AG09309 (cell line): ENCODE results near the gene RASGRF1.
"Not testable (repeated sequence)": the region's sequence is repeated elsewhere in the genome, so short reads cannot be mapped to it uniquely, and the experiment has no call there.

Experiments
- DNase-seq: peaks from one replicate; pipeline ENCODE4 v3.0.0-alpha.2; 2010; ENCODE audit warnings: low read depth
- H3K4me3 ChIP-seq: 2 replicates; pipeline ENCODE4 v1.5.1; 2011; ENCODE audit warnings: mild to moderate bottlenecking, low read depth, low read length, moderate library complexity; ENCODE audit not compliant: control insufficient read depth
- TF ChIP-seq, protein P1 (sequence below): IDR thresholded peaks from 2 replicates; pipeline ENCODE4 v1.5.1; 2011; ENCODE audit warnings: mild to moderate bottlenecking, low read depth, low read length, inconsistent platforms; ENCODE audit not compliant: insufficient read depth, control insufficient read depth; ENCODE audit errors: missing control alignments

Gene RASGRF1

GRCh38 chr15:78998526-78998925 lies 92.1 kb downstream of the RASGRF1 start:
- no peak for DNase-seq
- TF ChIP-seq, protein P1, sequence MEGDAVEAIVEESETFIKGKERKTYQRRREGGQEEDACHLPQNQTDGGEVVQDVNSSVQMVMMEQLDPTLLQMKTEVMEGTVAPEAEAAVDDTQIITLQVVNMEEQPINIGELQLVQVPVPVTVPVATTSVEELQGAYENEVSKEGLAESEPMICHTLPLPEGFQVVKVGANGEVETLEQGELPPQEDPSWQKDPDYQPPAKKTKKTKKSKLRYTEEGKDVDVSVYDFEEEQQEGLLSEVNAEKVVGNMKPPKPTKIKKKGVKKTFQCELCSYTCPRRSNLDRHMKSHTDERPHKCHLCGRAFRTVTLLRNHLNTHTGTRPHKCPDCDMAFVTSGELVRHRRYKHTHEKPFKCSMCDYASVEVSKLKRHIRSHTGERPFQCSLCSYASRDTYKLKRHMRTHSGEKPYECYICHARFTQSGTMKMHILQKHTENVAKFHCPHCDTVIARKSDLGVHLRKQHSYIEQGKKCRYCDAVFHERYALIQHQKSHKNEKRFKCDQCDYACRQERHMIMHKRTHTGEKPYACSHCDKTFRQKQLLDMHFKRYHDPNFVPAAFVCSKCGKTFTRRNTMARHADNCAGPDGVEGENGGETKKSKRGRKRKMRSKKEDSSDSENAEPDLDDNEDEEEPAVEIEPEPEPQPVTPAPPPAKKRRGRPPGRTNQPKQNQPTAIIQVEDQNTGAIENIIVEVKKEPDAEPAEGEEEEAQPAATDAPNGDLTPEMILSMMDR, result no peak

GRCh38 chr15:78997981-78998499 lies 92.5 kb downstream of the RASGRF1 start:
- TF ChIP-seq, protein P1, result no peak
- no peak for DNase-seq
- H3K4me3 ChIP-seq, result no peak overlapping the region

More at GRCh38 chr15:78998526-78998925, 92.1 kb downstream of the RASGRF1 start:
- no peak overlapping the region for H3K4me3 ChIP-seq

DNA sequence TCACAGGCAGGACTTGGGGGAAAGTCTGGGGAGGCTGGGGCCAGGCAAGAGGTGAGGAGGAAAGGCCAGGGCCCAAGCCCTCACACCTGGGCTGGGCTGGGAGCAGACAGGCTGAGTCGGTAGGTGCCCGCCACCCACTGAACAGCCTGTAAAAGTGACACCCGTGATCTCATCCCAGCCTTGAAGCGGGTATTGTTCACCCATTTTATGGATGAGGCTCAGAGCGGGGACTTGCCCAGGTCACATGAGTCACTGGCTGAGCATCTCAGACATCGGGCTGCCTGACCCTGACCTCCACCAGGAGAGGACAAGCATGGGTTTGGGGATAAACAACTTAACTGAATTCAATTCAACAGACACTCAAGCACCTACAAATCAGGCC lies 93.7 kb downstream of the RASGRF1 start:
- TF ChIP-seq, protein P1, result no peak
- no peak for DNase-seq
- H3K4me3 ChIP-seq, result no peak overlapping the region

GRCh38 chr15:78995921-78996893 lies 94.4 kb downstream of the RASGRF1 start:
- no peak for DNase-seq
- TF ChIP-seq, protein P1, result no peak
- no peak overlapping the region for H3K4me3 ChIP-seq

DNA sequence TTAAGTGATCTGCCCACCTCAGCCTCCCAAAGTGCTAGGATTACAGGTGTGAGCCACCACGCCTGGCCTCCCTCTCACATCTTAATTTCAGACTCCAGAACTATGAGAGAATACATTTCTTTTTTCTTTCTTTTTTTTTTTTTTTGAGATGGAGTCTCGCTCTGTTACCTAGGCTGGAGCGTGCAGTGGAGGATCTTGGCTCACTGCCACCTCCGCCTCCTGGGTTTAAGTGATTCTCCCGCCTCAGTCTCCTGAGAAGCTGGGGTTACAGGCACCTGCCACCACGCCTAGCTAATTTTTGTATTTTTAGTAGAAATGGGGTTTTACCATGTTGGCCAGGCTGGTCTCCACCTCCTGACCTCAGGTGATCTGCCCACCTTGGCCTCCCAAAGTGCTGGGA lies 95.4 kb downstream of the RASGRF1 start:
- not testable (repeated sequence) for DNase-seq, H3K4me3 ChIP-seq

- TF ChIP-seq, protein P1, result no peak
- DNase-seq, result no peak
- no peak overlapping the region for H3K4me3 ChIP-seq
Observed at GRCh38 chr15:78993931-78994530, 96.5 kb downstream of the RASGRF1 start.
